Activated CD4-positive, alpha-beta T cell treated with anti-CD3 and anti-CD28 coated beads, Interleukin-2, amount 50 U/mL, for 4 hours (primary cell): ENCODE results near the gene DNAJA2.
A peak's percentile ranks its signal among the peaks of the same experiment; 100 is the strongest.
"Not testable (repeated sequence)": the region's sequence is repeated elsewhere in the genome, so short reads cannot be mapped to it uniquely, and the experiment has no call there.

Experiments
- DNase-seq, 2 experiments: peaks; one replicate each; pipeline ENCODE4 v3.0.0-alpha.2; 2020

Gene DNAJA2

DNA sequence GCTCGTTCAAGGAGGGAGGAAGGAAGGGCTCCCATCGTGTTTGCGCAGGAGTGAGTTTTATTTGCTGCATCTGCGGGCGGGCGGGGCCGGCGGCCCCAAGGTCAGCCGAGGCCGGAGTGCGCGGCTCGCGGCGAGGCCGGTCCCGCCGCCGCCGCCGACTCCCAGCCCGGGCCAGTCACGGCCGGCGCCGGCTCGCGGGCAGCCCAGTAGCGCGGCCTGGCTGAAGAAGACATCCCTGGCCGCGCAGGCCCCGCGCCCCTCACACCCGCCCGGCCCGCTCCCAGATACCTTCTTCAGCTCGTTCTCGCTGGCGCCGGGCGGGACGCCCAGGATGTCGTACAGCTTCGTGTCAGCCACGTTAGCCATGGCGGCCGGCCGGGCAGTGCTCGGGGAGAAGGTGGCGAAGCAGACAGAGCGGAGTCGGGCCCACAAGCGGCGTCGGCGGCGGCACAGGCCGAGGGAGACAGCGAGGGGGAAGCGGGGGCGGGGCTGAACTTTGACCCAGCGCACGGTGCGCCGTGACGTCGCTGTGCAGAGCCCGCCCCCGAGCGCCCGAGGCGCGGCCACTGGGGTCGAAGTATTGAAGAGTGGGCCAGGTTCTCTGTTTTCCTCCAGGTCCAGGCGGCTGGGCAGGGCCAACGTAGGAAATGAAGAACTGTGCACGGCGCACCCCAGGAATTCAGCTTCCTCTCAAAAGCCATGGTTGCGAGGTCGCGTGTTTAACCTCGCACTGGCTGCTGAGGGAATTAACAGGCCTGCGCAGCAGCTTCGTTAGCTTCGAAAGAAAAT lies at the start of gene DNAJA2:
TSS of gene DNAJA2 (minus strand) at position 468 of the 789 bp plus-strand sequence. CDS start at position 366, 102 bp downstream.
- DNase-seq, result peak; percentile 90 to 91

DNA sequence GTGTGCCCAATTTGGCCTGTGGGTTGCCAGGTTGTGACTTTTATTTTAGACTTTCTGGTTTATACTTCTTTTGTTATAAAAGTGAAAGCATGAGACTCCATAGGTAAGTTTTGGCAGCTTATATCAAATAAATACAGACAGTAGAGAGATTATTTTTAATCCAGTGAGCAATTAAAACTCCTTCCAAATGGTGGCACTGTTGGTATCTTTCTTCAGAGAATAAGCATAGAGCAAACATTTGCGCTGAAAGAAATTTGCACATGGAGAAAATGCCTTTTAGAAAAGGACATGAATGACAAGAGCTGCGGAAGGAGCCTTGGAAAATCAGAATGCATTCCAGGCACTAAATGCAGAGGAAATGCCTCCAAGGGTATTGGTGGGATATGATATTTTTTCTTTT lies 46.1 kb upstream of the DNAJA2 start:
- no peak for DNase-seq

DNA sequence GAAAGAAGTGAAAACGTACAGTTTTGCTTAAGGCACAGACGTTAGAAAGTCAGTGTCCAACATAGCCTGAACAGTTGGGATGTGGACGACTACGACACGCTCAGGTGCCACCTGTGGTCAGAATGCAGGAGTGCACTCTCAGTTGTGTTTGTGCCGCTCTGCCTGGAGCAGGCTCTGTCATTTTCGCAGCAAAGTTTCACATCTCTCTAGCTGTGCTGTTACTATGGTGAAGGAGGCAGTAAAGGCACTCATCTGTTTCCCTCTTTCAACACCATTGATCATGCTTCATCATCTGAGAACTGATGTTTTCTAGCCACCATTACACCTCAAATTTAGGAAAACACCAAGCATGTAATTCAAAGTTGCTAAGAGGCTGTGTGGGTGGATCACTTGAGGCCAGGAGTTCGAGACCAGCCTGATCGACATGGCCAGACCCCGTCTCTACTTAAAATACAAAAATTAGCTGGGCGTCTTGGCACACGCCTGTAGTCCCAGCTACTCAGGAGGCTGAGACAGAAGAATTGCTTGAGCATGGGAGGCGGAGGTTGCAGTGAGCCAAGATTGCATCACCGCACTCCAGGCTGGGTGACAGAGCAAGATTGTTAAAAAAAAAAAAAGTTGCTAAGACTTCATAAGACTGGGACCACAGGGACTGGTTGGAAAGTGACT lies 44.9 kb upstream of the DNAJA2 start:
- DNase-seq, result peak; percentile 14 to 15

GRCh38 chr16:47017636-47018035 lies 44.2 kb upstream of the DNAJA2 start:
- no peak for DNase-seq

DNA sequence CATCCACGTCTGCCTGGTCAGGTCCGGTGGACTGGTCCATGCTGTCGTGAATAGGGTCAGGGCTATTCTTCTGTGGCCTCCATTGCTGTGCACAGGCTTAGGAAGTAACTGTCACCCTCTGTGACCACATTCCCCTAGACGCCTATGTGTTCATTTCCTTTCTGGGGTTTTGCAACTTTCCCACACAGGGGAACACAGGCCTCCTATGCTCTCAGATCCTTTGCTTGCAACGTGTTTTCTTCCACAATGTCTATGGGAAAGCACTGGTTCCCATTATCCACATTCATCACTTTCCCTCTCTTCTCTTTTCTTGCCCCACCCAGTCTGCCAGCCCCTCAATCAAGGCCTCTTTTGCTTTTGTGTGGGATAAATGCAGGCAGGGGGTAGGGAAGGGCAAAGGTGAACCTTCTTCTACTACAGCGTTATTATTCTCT lies 43.2 kb upstream of the DNAJA2 start:
- DNase-seq, result no peak

GRCh38 chr16:47013910-47014309 lies 40.4 kb upstream of the DNAJA2 start:
- no peak for DNase-seq

DNA sequence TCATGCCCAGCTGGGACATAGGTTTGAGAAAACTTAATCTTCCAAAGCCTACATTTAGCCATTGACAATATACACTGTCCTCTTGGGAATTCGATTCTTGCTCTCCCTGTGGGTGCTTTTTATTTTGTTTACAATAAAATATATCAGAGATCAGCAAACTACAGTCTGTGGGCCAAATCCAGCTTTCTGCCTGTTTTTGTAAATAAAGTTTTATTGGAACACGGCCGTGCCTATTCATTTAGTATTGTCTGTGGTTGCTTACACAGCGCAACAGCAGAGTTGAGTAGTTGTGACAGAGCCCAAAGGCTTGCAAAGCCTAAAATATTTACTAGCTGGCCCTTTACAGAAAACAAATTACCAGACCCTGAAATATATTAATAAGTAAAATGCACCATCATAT lies 39.7 kb upstream of the DNAJA2 start:
- DNase-seq, result no peak

DNA sequence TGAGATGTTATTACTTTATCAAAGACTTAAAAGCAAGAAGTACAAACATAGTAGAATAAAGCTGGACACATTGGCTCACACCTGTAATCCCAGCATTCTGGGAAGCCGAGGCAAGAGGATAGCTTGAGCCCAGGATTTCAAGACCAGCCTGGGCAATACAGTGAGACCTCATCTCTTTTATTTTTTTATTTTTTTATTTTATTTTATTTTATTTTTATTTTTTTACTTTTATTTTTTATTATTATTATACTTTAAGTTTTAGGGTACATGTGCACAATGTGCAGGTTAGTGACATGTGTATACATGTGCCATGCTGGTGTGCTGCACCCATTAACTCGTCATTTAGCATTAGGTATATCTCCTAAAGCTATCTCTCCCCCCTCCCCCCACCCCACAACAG lies 37.3 kb upstream of the DNAJA2 start:
- DNase-seq, result not testable (repeated sequence)

- DNase-seq, result no peak
Measured at GRCh38 chr16:47008612-47009011, 35.1 kb upstream of the DNAJA2 start.

GRCh38 chr16:47008174-47008573 lies 34.7 kb upstream of the DNAJA2 start:
- DNase-seq, result no peak

GRCh38 chr16:47004652-47005051 lies 31.2 kb upstream of the DNAJA2 start:
- DNase-seq, result no peak

- DNase-seq, result not testable (repeated sequence)
Measured at GRCh38 chr16:47000066-47000465, 26.6 kb upstream of the DNAJA2 start.

GRCh38 chr16:46997844-46998243 lies 24.4 kb upstream of the DNAJA2 start:
- DNase-seq, result no peak

- DNase-seq, result no peak
Measured at GRCh38 chr16:46996952-46997458, 23.5 kb upstream of the DNAJA2 start.

DNA sequence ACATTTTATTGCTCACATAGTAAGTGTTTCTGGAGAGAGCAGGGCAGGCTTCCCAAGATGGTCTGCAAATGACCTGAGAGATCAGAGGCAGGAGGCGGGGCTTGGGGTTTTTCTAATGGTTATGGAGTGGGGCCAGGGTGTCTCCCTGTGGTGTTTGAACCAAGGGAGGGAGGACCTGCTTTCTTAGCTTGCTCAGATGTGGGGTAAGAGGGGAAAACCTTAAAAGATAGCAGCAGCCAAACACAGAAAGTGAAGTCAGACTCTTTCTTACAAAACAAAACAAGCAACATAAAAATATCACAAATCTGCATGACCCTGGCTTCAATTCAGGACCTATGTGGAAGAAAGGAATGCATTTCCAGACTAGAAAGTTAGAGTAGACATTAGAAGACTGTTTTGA lies 22.9 kb upstream of the DNAJA2 start:
- no peak for DNase-seq

DNA sequence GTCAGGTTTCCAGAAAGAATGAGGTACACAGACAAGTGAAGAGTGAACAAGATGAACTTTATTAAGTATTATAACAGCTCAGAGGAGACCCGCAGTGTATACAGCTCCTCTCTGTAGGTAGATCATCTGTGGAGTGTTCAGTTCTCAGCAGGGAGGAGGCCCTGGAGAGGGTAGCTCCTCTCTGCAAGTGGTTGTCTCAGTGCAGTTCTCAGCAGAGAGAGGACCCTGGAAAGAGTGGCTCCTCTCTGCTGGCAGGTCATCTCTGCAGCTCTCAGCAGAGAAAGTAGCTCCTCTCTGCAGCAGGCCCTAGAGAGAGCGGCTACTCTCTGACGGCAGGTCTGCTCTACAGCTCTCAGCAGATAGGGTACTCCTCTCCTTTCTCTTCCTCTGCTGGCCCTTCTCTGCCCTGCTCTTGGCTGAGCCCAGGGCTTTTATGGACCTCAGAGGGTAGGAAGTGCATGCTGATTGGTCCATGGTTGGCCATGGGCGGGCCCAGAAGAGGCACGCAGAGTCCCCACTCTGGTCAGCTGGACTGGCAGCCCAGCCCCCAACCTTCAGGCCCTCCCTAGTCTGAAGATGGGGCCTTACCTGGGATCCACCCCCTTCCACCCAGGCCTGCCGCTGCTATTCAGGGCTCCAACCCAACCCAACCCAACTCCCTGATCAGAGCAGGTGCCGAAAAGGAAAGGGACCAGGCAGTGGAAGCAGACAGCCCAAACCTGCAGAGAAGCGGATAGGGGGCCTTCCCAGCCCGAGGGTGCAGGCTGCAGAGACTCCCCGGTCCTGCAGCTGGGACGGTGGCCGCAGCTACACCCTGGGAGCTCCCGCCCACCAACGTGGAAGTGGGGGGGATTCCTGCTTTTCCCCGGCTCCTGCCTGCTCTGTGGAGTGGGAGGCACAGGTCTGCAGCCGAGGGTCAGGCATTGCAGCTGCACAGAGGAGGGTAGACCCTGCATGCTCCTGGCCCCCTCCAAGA lies 18.5 kb upstream of the DNAJA2 start:
- no peak for DNase-seq

- no peak for DNase-seq
Measured at GRCh38 chr16:46986896-46987295, 13.4 kb upstream of the DNAJA2 start.

DNA sequence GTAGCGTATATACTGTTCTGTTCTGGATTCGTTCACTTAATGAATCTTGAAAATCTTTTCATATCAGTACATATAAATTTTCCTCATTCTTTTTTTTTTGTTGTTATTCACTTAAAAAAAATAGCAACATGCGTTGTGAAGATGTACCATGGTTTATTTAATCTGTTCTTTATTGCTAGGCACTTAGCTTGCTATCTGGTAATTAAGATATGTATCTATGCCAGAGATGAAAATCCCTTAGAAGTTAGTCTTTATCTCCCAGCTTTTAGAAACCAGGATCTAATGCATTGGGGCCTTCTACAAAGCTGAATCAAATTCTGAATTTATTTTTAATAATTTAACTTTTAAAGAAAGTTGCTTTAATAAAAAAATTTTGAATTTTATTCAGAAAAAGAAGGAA lies 13.0 kb upstream of the DNAJA2 start:
- DNase-seq, result no peak

DNA sequence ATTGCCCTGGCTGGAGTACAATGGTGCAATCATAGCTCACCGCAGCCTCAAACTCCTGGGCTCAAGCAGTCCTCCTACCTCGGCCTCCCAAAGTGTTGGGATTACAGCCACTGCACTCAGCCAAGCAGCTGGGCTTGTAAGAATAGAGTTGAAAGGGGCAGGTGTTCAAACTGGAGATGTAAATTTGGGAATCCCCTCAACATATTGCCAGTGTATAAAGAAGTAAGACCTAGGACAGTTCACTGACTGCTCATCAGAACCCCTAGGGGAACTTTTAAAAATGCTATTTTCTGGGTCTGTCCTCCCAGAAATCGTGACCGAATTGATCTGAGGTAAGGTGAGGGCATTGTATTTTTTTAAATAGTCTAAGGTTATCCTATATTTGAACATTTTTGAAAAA lies 8.9 kb upstream of the DNAJA2 start:
- no peak for DNase-seq

GRCh38 chr16:46980926-46981325 lies 7.5 kb upstream of the DNAJA2 start:
- DNase-seq, result no peak

GRCh38 chr16:46976550-46976949 lies 3.1 kb upstream of the DNAJA2 start:
- no peak for DNase-seq

GRCh38 chr16:46975908-46976470 lies 2.5 kb upstream of the DNAJA2 start:
- DNase-seq, result no peak

- DNase-seq, result no peak
Measured at GRCh38 chr16:46975165-46975564, 1.7 kb upstream of the DNAJA2 start.
